Transverse colon (tissue), 4 donors: ENCODE results near the gene ADAM11.

Experiments used
- EP300 ChIP-seq: sonication (generic); formaldehyde crosslinking; IDR thresholded peaks from one replicate; pipeline ENCODE4 v1.6.1; 2017; ENCODE audit warnings: antibody characterized with exemption, low read depth
- POLR2AphosphoS5 ChIP-seq, 3 donors: sonication (generic); formaldehyde crosslinking; IDR thresholded peaks; one replicate each; pipeline ENCODE4 v1.6.1; 2016; ENCODE audit warnings: antibody characterized with exemption in 3 of 3
- TF ChIP-seq, protein P1 (sequence below), 5 experiments: fragments of 200-600 bp in 3 of 5; fragments of 450-650 bp in 2 of 5; sonication (generic) in 3 of 5; IDR thresholded peaks; 1 replicate in 2 of 5; 2 replicates in 3 of 5; pipeline ENCODE4 v1.5.1; 2016 to 2017; ENCODE audit warnings: antibody characterized with exemption in 5 of 5, inconsistent platforms in 3 of 5, mild to moderate bottlenecking in 2 of 5, moderate library complexity in 1 of 5

- no peak for TF ChIP-seq POLR2AphosphoS5 (IDR thresholded peaks at IDR 0.05)
- TF ChIP-seq, protein P1, sequence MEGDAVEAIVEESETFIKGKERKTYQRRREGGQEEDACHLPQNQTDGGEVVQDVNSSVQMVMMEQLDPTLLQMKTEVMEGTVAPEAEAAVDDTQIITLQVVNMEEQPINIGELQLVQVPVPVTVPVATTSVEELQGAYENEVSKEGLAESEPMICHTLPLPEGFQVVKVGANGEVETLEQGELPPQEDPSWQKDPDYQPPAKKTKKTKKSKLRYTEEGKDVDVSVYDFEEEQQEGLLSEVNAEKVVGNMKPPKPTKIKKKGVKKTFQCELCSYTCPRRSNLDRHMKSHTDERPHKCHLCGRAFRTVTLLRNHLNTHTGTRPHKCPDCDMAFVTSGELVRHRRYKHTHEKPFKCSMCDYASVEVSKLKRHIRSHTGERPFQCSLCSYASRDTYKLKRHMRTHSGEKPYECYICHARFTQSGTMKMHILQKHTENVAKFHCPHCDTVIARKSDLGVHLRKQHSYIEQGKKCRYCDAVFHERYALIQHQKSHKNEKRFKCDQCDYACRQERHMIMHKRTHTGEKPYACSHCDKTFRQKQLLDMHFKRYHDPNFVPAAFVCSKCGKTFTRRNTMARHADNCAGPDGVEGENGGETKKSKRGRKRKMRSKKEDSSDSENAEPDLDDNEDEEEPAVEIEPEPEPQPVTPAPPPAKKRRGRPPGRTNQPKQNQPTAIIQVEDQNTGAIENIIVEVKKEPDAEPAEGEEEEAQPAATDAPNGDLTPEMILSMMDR (IDR thresholded peaks at IDR 0.05): no peak
- TF ChIP-seq EP300: no peak
Observed at GRCh38 chr17:44769647-44770084, 10.9 kb downstream of the ADAM11 start.
